ENCODE results near the gene MTM1.

Gene MTM1

GRCh38 chrX:150551963-150552362, 16.5 kb upstream of the MTM1 start:
- DNase-seq, result no peak

- DNase-seq, result no peak
These were observed 10.0 kb upstream of the MTM1 start for GRCh38 chrX:150558424-150558823.

GRCh38 chrX:150564838-150565237, 3.6 kb upstream of the MTM1 start:
- no peak for DNase-seq

- DNase-seq, result no peak
These were observed 2.9 kb upstream of the MTM1 start for GRCh38 chrX:150565551-150565950.

GRCh38 chrX:150566734-150567182, 1.7 kb upstream of the MTM1 start:
- no peak for DNase-seq

GRCh38 chrX:150567645-150568319, 639 bp upstream of the MTM1 start:
- DNase-seq, result no peak

GRCh38 chrX:150569155-150569477, 695 bp downstream of the MTM1 start:
- peak; percentile 24 for DNase-seq

GRCh38 chrX:150570512-150570911, 2.1 kb downstream of the MTM1 start:
- DNase-seq, result no peak

- no peak for DNase-seq
These were observed 3.8 kb downstream of the MTM1 start for GRCh38 chrX:150572206-150572605.

GRCh38 chrX:150573106-150573505, 4.7 kb downstream of the MTM1 start:
- DNase-seq, result no peak

- DNase-seq, result peak; percentile 34
These were observed 5.3 kb downstream of the MTM1 start for GRCh38 chrX:150573702-150574101.

GRCh38 chrX:150574559-150575418, 6.4 kb downstream of the MTM1 start:
- peak; percentile 27 for DNase-seq

GRCh38 chrX:150575419-150575814, 7.0 kb downstream of the MTM1 start:
- peak; percentile 76 for DNase-seq

GRCh38 chrX:150577174-150577573, 8.8 kb downstream of the MTM1 start:
- DNase-seq, result no peak

GRCh38 chrX:150581093-150581775, 12.8 kb downstream of the MTM1 start:
- no peak for DNase-seq

- no peak for DNase-seq
These were observed 14.0 kb downstream of the MTM1 start for GRCh38 chrX:150582338-150582948.

- DNase-seq, result peak; percentile 54
These were observed 19.4 kb downstream of the MTM1 start for GRCh38 chrX:150587585-150588503.

GRCh38 chrX:150594584-150594983, 26.2 kb downstream of the MTM1 start:
- no peak for DNase-seq

- DNase-seq, result no peak
These were observed 30.8 kb downstream of the MTM1 start for GRCh38 chrX:150599226-150599625.

- DNase-seq, result no peak
These were observed 33.9 kb downstream of the MTM1 start for GRCh38 chrX:150602296-150602695.

GRCh38 chrX:150602743-150603142, 34.3 kb downstream of the MTM1 start:
- DNase-seq, result no peak

- no peak for DNase-seq
These were observed 37.2 kb downstream of the MTM1 start for GRCh38 chrX:150605603-150606002.

All from stimulated activated CD4-positive, alpha-beta T cell treated with anti-CD3 and anti-CD28 coated beads, Interleukin-4, amount 100 ng/mL, for 24 hours (primary cell).